ENCODE results near the gene ZDHHC19. TPM values are rescaled to one million over a fixed set of nuclear protein-coding genes. Genes with fewer than 3 reads are reported as not detected.
A peak's percentile ranks its signal among the peaks of the same experiment; 100 is the strongest.

Gene ZDHHC19
- total and polyA plus RNA-seq, 12 donors = 0.19 to 1.3 (median 0.77) TPM; not detected in 9

DNA sequence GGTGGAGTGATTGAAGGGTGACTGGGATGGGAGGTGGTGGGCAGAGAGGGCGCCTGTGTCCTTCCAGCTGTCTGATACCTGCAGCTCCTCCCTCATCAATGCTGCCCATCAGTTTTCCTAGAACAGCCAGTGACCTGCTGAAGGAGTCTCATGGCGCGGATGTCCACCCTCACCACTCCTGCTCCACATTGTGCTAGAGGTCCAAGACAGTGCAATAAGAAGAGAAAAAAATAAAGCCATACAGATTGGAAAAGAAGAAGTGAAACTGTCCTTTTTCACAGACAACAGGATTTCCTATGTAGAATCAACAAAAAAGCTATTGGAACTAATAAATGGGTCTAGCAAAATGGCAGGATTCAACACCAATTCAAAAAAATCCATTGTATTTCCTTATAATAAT lies 7.4 kb downstream of the ZDHHC19 start:
- ATAC-seq = no peak

DNA sequence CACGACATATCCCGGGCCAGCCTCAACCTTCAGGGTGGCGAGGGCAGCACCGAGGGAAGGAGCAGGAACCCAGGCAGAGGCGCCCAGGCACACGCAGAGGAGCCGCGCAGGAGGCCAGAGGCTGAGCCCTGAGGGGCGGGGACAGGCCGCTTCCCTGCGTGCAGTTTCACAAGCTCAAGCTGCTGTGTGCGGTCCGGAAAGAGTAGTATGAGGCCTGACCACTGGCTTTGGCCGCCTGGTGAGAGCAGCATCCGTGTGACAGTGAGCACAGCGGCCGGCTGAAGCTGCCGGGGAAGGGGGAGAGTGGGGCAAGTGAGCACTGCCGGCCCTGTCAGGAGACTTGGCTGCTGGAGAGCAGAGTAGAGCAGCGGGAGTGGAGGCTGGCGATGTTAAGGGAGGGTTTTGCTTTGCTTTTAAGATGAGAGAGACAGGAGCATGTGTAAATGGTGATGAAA lies 8.7 kb downstream of the ZDHHC19 start:
- intact Hi-C loops (cut with DNase I) = no loop called here
- peak in 1 of 2 donors; percentile 40 for DNase-seq
- ATAC-seq = peak; percentile 41 to 81 (median 58)
- H3K36me3 ChIP-seq = no peaks in the 10 kb centered on the region
- peaks cover 0 to 6% (median 4%) of the 10 kb centered on the region in 7 donors for H3K27me3 ChIP-seq
- H3K27ac ChIP-seq = peak overlapping the region in 1 of 10 donors; percentile 44
- H3K4me1 ChIP-seq = peaks cover 0 to 3% (median 0%) of the 10 kb centered on the region in 9 donors
- TF ChIP-seq, protein P1, sequence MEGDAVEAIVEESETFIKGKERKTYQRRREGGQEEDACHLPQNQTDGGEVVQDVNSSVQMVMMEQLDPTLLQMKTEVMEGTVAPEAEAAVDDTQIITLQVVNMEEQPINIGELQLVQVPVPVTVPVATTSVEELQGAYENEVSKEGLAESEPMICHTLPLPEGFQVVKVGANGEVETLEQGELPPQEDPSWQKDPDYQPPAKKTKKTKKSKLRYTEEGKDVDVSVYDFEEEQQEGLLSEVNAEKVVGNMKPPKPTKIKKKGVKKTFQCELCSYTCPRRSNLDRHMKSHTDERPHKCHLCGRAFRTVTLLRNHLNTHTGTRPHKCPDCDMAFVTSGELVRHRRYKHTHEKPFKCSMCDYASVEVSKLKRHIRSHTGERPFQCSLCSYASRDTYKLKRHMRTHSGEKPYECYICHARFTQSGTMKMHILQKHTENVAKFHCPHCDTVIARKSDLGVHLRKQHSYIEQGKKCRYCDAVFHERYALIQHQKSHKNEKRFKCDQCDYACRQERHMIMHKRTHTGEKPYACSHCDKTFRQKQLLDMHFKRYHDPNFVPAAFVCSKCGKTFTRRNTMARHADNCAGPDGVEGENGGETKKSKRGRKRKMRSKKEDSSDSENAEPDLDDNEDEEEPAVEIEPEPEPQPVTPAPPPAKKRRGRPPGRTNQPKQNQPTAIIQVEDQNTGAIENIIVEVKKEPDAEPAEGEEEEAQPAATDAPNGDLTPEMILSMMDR (IDR thresholded peaks at IDR 0.05) = no peak
- H3K4me3 ChIP-seq = no peak overlapping the region
- peaks cover 0 to 3% (median 0%) of the 10 kb centered on the region in 11 donors for H3K9me3 ChIP-seq
- WGBS, 2 donors = 52% methylated on average over 21 of the region's 21 CpGs

More for the DNA sequence above, 7.4 kb downstream of the ZDHHC19 start:
- Histone ChIP-seq H3K4me1 (peaks cover 0 to 3% (median 0%) of the 10 kb centered on the region in 9 donors), H3K36me3 (no peaks in the 10 kb centered on the region), H3K27me3 (peaks cover 0 to 8% (median 4%) of the 10 kb centered on the region in 7 donors), H3K27ac (no peak overlapping the region), H3K4me3 (no peak overlapping the region), H3K9me3 (peaks cover 0 to 3% (median 0%) of the 10 kb centered on the region in 11 donors)
- DNase-seq = no peak
- WGBS, 2 donors = 90 to 91% methylated on average over 3 of the region's 3 CpGs
- TF ChIP-seq, protein P1 (IDR thresholded peaks at IDR 0.05) = no peak
- intact Hi-C loops (cut with DNase I) = no loop called here

DNA sequence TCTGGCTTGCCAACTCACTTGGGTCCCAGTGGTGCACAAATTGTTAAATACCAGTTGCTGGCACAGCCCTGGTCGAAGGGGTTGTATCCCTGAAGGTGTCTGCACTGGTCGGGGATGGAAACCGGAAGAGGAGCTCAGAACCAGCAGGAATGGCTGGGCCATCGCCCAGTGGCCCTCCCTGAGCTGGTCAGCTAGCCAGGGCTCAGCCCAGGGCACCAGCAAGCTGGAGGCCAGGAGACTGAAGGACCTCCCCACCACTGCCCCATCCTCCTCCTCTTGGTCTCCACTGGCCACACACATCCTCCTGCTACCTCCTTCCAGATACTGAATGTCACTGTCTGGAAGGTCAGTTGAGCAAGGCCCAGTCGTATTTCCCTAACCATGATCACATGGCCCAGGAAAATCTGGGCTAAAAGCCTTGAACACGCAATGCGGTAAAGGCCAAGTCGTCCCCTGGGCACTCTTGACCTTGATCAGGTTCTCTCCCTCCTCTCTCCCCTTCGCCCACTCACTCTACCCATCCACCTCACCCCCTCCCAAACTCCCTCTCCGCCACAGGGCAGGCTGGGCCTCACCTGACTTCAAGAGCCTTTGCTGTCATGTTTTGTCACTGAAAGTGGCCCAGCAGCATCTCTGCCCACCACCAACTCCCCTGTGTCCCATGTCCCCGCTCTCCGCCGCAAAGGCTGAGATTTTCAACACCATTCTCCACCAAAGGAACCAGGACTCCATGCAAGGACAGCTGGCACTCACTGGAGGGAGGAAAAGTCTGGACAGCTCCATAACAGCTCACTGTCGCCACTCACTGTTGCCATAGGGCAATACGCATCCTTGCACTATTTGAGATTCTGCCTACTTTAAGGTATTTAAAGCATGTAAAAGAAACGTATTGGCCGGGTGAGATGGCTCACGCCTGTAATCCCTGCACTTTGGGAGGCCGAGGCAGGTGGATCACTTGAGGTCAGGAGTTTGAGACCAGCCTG lies 12.1 kb downstream of the ZDHHC19 start:
- H3K4me1 ChIP-seq = peaks cover 0 to 14% (median 5%) of the 10 kb centered on the region in 9 donors

More for the DNA sequence above, 12.1 kb downstream of the ZDHHC19 start:
- Histone ChIP-seq H3K4me3 (no peak overlapping the region), H3K27me3 (peaks cover 0 to 4% (median 0%) of the 10 kb centered on the region in 7 donors), H3K27ac (no peak overlapping the region), H3K36me3 (no peaks in the 10 kb centered on the region), H3K9me3 (no peaks in the 10 kb centered on the region)
- TF ChIP-seq, protein P1 (IDR thresholded peaks at IDR 0.05) = peak in 1 of 9 donors; percentile 14
- no peak for DNase-seq
- no peak for ATAC-seq
- intact Hi-C loops (cut with DNase I) = loop anchor here in 1 of 10 donors (5.0 kb wide), 1 partner anchor 127 kb away; no protein-coding TSS in a partner anchor
- 72 to 82% methylated on average over 18 to 19 of the region's 19 CpGs for WGBS, 2 donors
